ENCODE measurements around the gene CCDC192. TPM values are rescaled to one million over a fixed set of nuclear protein-coding genes. Genes with fewer than 3 reads are reported as not detected.

The CCDC192 gene
- total and polyA plus RNA-seq, 2 of the 4 experiments (the other 2 are of a cell fraction) = not detected

DNA sequence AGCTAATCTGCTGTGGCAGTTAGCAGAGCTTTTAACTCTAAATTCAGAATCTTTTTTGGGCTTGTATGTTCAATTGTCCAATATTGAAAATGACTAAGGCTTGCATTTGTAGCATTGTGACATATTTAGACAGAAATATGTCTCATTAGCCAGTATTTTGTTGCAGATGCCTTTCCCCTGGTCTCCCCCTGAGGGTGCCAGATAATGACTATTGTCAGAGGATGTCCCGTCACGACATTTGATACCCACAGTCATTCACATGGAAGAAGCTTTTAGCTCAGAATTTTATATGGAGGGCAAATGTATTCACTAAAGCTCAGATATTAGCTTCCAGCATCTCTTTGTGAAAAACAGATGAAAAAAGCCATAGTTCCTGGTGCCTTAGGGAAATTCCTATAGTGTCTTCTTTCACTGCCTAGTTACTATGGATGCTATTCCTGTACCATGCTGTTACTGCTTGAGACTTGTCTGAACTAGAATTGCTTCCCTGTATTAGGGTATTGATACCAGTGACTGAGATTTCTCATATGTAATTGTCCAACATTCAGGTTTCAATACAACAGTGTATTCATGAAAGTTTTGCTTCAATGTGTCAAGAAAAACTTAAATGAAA lies 96.2 kb downstream of the CCDC192 start:
- Histone ChIP-seq H3K4ac (ENCODE audit: low read depth, low read length) (no peak overlapping the region), H4K20me1 (ENCODE audit: insufficient read depth, low read length) (no peaks in the 10 kb centered on the region), H2BK15ac (ENCODE audit: low read depth, low read length) (no peak overlapping the region), H3K18ac (ENCODE audit: low read depth, low read length) (no peak overlapping the region), H2BK120ac (ENCODE audit: low read depth, low read length) (no peak overlapping the region), H4K91ac (ENCODE audit: insufficient read depth, low read depth, low read length) (no peak overlapping the region), H4K5ac (ENCODE audit: low read depth, low read length) (no peak overlapping the region), H2AFZ (replicated peaks; ENCODE audit: low read length, poor library complexity) (no peak overlapping the region), H3K23ac (ENCODE audit: low read depth, low read length) (no peak overlapping the region), H2AK9ac (replicated peaks; ENCODE audit: low read depth, low read length, poor library complexity) (no peak overlapping the region), H3K14ac (replicated peaks; ENCODE audit: low read depth, low read length) (no peak overlapping the region), H2BK20ac (ENCODE audit: low read depth, low read length) (no peak overlapping the region), H3K56ac (ENCODE audit: extremely low read depth, insufficient read depth, low read length) (no peak overlapping the region), H3K27ac (ENCODE audit: insufficient read depth, low read length) (no peak overlapping the region), H3K79me1 (ENCODE audit: low read depth in 1 of 2, low read length in 2 of 2) (no peaks in the 10 kb centered on the region), H3K4me1 (ENCODE audit: control insufficient read depth, insufficient read depth, low read length) (peaks cover 7% of the 10 kb centered on the region), H2AK5ac (ENCODE audit: low read depth, low read length) (no peak overlapping the region), H3K9ac (ENCODE audit: low read depth, low read length) (no peak overlapping the region), H3K36me3 (ENCODE audit: control insufficient read depth, insufficient read depth, low read length) (no peaks in the 10 kb centered on the region), H3K27me3 (ENCODE audit: control insufficient read depth, insufficient read depth, low read length) (no peaks in the 10 kb centered on the region), H2BK5ac (ENCODE audit: low read depth, low read length, poor library complexity, severe bottlenecking) (no peak overlapping the region), H4K8ac (ENCODE audit: low read depth in 2 of 2, low read length in 2 of 2) (no peak overlapping the region), H3K9me1 (ENCODE audit: insufficient read depth, low read length) (0 out of 2 replicates have a peak, but pooled peaks cover 2% of the 10 kb centered on the region), H3K9me3 (ENCODE audit: control insufficient read depth, insufficient read depth, low read length) (no peaks in the 10 kb centered on the region), H3K4me2 (ENCODE audit: low read depth, low read length) (no peak overlapping the region), H3K4me3 (ENCODE audit: insufficient read depth, low read depth, low read length) (no peak overlapping the region)
- ATAC-seq (ENCODE audit: low read depth) = no peak
- intact Hi-C loops (cut with micrococcal nuclease) = no loop called here
- TF ChIP-seq RAD21 (IDR thresholded peaks at IDR 0.05; ENCODE audit: low read length) (no peak), RFX5 (IDR thresholded peaks at IDR 0.05; ENCODE audit: low read depth, low read length) (no peak), SMC3 (IDR thresholded peaks at IDR 0.05; ENCODE audit: low read depth, low read length) (no peak), MAFK (IDR thresholded peaks at IDR 0.05; ENCODE audit: low read depth, low read length) (no peak), POLR2A (IDR thresholded peaks at IDR 0.05; ENCODE audit: low read depth, low read length) (no peak), CEBPB (IDR thresholded peaks at IDR 0.05; ENCODE audit: low read depth, low read length) (no peak), CHD1 (IDR thresholded peaks at IDR 0.05; ENCODE audit: low read depth, low read length) (no peak)
- TF ChIP-seq, protein P1, sequence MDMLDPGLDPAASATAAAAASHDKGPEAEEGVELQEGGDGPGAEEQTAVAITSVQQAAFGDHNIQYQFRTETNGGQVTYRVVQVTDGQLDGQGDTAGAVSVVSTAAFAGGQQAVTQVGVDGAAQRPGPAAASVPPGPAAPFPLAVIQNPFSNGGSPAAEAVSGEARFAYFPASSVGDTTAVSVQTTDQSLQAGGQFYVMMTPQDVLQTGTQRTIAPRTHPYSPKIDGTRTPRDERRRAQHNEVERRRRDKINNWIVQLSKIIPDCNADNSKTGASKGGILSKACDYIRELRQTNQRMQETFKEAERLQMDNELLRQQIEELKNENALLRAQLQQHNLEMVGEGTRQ (IDR thresholded peaks at IDR 0.05; ENCODE audit: low read depth, low read length) = no peak
- in situ Hi-C loops (cut with MboI; ENCODE audit: low sequenced_read_pairs) = no loop called here
- no peak for DNase-seq
- ChIA-PET CTCF (no interaction called here), POLR2A (ENCODE audit: unreplicated experiment) (no interaction called here)
- dilution Hi-C loops (cut with HindIII; ENCODE audit: low sequenced_read_pairs, unreplicated experiment) = no loop called here
- no CpG with 5 or more reads among the region's 2 CpGs for WGBS, 2 experiments (ENCODE audit: extremely low coverage in 2 of 2, insufficient read length in 1 of 2)
- BruUV-seq (replicated peaks) = no TSS peak

Data from IMR-90 (cell line).